ENCODE measurements around the gene HS1BP3. TPM values are rescaled to one million over a fixed set of nuclear protein-coding genes. Genes with fewer than 3 reads are reported as not detected.

HS1BP3 gene
- total and polyA plus RNA-seq, 2 experiments from 2014 or later: 10.5 to 10.6 TPM

DNA sequence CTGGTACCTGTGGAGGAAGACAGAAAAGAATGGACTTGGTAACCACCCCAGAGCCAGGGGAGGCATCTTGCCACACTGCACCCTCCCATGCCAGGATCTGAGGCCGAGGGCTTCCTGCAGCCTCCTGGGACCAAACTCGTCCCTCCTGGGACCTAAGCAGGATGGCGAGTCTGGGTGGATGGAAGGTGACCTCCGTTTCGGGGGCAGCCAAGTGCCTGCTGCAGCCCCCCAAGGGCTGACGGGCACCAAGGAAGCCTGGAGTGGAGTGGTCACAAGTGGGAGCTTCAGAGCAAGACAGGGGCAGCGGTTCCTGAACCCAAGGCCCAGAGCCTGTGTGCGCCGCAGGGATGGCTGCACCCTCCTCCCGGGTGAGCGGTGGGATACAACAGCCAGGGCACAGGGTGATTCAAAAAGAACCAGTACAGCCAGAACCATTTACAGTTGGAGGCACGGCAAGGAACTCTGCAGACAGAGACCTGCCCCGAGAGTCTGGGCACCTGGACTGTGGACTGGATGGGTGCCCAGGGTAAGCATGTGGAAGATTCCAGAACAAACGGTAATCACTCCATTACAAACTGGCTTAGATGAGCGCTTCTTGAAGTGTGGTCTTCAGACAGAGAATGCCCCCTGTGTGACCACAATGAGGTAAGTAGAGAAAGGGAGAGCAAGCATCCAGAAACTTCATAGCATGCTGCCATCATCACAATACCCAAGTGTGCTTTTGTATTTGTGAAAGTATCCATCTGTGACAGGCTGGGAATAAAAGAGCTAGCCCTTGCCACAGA is 12.1 kb downstream of the HS1BP3 start:
- WGBS, 2 experiments (ENCODE audit: low coverage in 1 of 2, low lambda C conversion rate in 2 of 2, missing lambda C conversion rate in 2 of 2): 82 to 83% methylated on average over 15 of the region's 15 CpGs

GRCh38 chr2:20638014-20638413 is 12.9 kb downstream of the HS1BP3 start:
- Histone ChIP-seq H3K4me1 (ENCODE audit: insufficient read depth) (peaks cover 11% of the 10 kb centered on the region), H3K4me3 (no peak overlapping the region), H3K9me2 (ENCODE audit: insufficient read depth) (no peaks in the 10 kb centered on the region), H3F3A (ENCODE audit: insufficient read depth) (no peaks in the 10 kb centered on the region), H3K27ac (no peak overlapping the region), H3K27me3 (replicated peaks; ENCODE audit: insufficient read depth) (no peaks in the 10 kb centered on the region), H2AFZ (no peak overlapping the region), H4K20me1 (ENCODE audit: insufficient read depth) (no peaks in the 10 kb centered on the region), H3K4me2 (ENCODE audit: unreplicated experiment) (no peak overlapping the region), H3K36me3 (ENCODE audit: low read depth) (no peaks in the 10 kb centered on the region), H3K9me3 (ENCODE audit: low read depth) (no peaks in the 10 kb centered on the region), H3K9ac (no peak overlapping the region), H3K79me2 (ENCODE audit: insufficient read depth) (no peaks in the 10 kb centered on the region)
- in situ Hi-C loops (cut with MboI): loop anchor here (10.0 kb wide), 1 partner anchor 183 kb away; no protein-coding TSS in a partner anchor
- TF ChIP-seq EZH2phosphoT487 (IDR thresholded peaks at IDR 0.05; ENCODE audit: insufficient read depth, low read depth) (no peak), EZH2 (IDR thresholded peaks at IDR 0.05; ENCODE audit: insufficient read depth, poor library complexity, severe bottlenecking) (no peak)
- no peak for DNase-seq
- 87 to 92% methylated on average over 11 to 13 of the region's 13 CpGs for WGBS, 2 experiments (ENCODE audit: low coverage in 1 of 2, low lambda C conversion rate in 2 of 2, missing lambda C conversion rate in 2 of 2)

More for the DNA sequence above, 12.1 kb downstream of the HS1BP3 start:
- H3K4me1 ChIP-seq (ENCODE audit: insufficient read depth): peaks cover 11% of the 10 kb centered on the region
- no peaks in the 10 kb centered on the region for H3K27me3 ChIP-seq (replicated peaks; ENCODE audit: insufficient read depth)
- H3K9me2 ChIP-seq (ENCODE audit: insufficient read depth): no peaks in the 10 kb centered on the region
- H4K20me1 ChIP-seq (ENCODE audit: insufficient read depth): no peaks in the 10 kb centered on the region
- no peak for TF ChIP-seq EZH2phosphoT487 (IDR thresholded peaks at IDR 0.05; ENCODE audit: insufficient read depth, low read depth)
- no peaks in the 10 kb centered on the region for H3K36me3 ChIP-seq (ENCODE audit: low read depth)
- H3K9ac ChIP-seq: no peak overlapping the region
- H2AFZ ChIP-seq: no peak overlapping the region
- in situ Hi-C loops (cut with MboI): loop anchor here (10.0 kb wide), 1 partner anchor 184 kb away; no protein-coding TSS in a partner anchor
- H3K27ac ChIP-seq: no peak overlapping the region
- no peak for DNase-seq
- H3K4me3 ChIP-seq: no peak overlapping the region
- no peaks in the 10 kb centered on the region for H3K79me2 ChIP-seq (ENCODE audit: insufficient read depth)
- no peak overlapping the region for H3K4me2 ChIP-seq (ENCODE audit: unreplicated experiment)
- no peaks in the 10 kb centered on the region for H3K9me3 ChIP-seq (ENCODE audit: low read depth)
- H3F3A ChIP-seq (ENCODE audit: insufficient read depth): no peaks in the 10 kb centered on the region

DNA sequence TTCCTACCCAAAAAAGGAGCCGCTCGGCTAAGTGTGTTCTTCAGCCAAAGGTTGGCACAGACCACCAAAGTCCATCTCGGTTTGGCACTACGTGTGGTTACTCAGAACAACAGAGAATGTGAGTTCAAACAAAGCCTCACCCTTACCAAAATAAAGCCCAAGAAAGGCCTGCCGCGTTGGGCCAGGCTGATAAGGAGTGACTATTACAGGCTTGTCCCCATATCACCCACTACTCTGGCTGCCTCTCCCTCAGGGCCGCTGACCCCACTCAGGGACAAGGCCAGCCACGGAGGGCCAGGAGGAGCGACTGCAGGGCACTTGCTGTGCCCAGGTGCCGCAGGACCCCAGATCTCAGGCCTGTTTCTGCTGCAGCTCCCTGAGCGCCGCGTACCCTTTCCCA is 13.8 kb downstream of the HS1BP3 start:
- Histone ChIP-seq H3K4me2 (ENCODE audit: unreplicated experiment) (no peak overlapping the region), H3K4me1 (ENCODE audit: insufficient read depth) (peaks cover 11% of the 10 kb centered on the region), H3K9ac (no peak overlapping the region), H3K27ac (no peak overlapping the region), H3K79me2 (ENCODE audit: insufficient read depth) (no peaks in the 10 kb centered on the region), H3K27me3 (replicated peaks; ENCODE audit: insufficient read depth) (no peaks in the 10 kb centered on the region), H4K20me1 (ENCODE audit: insufficient read depth) (no peaks in the 10 kb centered on the region), H3K9me3 (ENCODE audit: low read depth) (no peaks in the 10 kb centered on the region), H3K36me3 (ENCODE audit: low read depth) (no peaks in the 10 kb centered on the region), H3K9me2 (ENCODE audit: insufficient read depth) (no peaks in the 10 kb centered on the region), H3F3A (ENCODE audit: insufficient read depth) (no peaks in the 10 kb centered on the region), H2AFZ (no peak overlapping the region), H3K4me3 (no peak overlapping the region)
- TF ChIP-seq EZH2 (IDR thresholded peaks at IDR 0.05; ENCODE audit: insufficient read depth, poor library complexity, severe bottlenecking) (no peak), EZH2phosphoT487 (IDR thresholded peaks at IDR 0.05; ENCODE audit: insufficient read depth, low read depth) (no peak)
- in situ Hi-C loops (cut with MboI): loop anchor here (10.0 kb wide), 1 partner anchor 182 kb away; no protein-coding TSS in a partner anchor
- DNase-seq: peak; percentile 36
- WGBS, 2 experiments (ENCODE audit: low coverage in 1 of 2, low lambda C conversion rate in 2 of 2, missing lambda C conversion rate in 2 of 2): 53 to 60% methylated on average over 11 to 13 of the region's 13 CpGs

DNA sequence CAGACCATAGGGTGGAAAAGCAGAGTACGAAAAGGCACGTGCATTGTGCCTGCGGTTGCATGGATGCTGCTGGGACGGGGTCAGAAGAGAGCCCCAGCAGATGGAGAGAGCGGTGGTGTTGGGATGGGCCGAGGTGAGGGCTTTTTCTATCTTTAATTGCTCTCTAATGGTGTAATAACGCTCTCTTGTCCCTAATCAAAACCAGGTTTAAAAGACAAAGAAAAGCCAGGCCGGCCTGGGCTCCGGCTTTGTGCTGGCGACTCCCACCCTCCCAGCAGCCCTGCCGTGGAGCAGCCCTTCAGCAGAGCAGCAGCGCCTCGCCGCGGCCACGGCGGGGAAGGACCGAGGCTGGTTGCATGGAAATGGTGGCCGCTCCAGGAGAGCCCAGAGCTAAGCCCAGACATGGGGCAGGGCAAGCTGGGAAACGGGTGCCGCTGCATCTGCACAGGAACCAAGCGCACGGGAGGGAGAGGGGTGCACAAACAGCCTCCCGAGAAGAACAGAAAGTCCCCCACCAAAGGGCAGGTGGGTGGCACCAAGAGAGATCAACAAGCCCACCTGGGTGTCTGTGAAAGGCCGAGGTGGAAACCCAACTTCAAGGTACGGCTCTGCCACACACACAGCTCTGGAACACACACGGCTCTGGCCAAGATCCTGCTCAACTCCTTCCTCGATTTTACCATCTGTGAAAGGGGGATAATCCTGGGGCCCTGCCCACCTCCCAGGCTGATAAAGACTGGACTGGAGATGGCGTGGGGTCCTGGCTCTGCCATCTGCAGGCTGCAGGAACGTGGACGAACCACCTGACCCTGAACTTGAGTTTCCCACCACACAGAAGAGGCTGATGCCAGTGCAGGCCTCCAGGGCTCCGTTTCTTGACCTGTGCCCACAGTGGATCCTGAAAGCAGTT is 15.0 kb downstream of the HS1BP3 start:
- H3K4me2 ChIP-seq (ENCODE audit: unreplicated experiment): peak overlapping the region; percentile 44
- no peaks in the 10 kb centered on the region for H4K20me1 ChIP-seq (ENCODE audit: insufficient read depth)
- H3K27me3 ChIP-seq (replicated peaks; ENCODE audit: insufficient read depth): no peaks in the 10 kb centered on the region
- TF ChIP-seq EZH2 (IDR thresholded peaks at IDR 0.05; ENCODE audit: insufficient read depth, poor library complexity, severe bottlenecking): no peak
- H3K9ac ChIP-seq: peak overlapping the region; percentile 43
- H3K36me3 ChIP-seq (ENCODE audit: low read depth): no peaks in the 10 kb centered on the region
- no peaks in the 10 kb centered on the region for H3K9me2 ChIP-seq (ENCODE audit: insufficient read depth)
- H3K4me3 ChIP-seq: 0 out of 2 replicates have a peak overlapping the region, but pooled peaks have one; percentile 11
- no peak overlapping the region for H3K27ac ChIP-seq
- no peaks in the 10 kb centered on the region for H3F3A ChIP-seq (ENCODE audit: insufficient read depth)
- 19 to 21% methylated on average over 32 of the region's 32 CpGs for WGBS, 2 experiments (ENCODE audit: low coverage in 1 of 2, low lambda C conversion rate in 2 of 2, missing lambda C conversion rate in 2 of 2)
- H3K9me3 ChIP-seq (ENCODE audit: low read depth): no peaks in the 10 kb centered on the region
- no peaks in the 10 kb centered on the region for H3K79me2 ChIP-seq (ENCODE audit: insufficient read depth)
- H3K4me1 ChIP-seq (ENCODE audit: insufficient read depth): peaks cover 11% of the 10 kb centered on the region; the same call in 1 of the 2 replicates
- H2AFZ ChIP-seq: peak overlapping the region; percentile 60
- peak; percentile 92 for DNase-seq
- in situ Hi-C loops (cut with MboI): loop anchor here (10.0 kb wide), 1 partner anchor 181 kb away; no protein-coding TSS in a partner anchor

Measured in GM23248 (cell line).